ENCODE measurements around the gene TP73. TPM values are rescaled to one million over a fixed set of nuclear protein-coding genes. Genes with fewer than 3 reads are reported as not detected.

Gene TP73
- total RNA-seq, 2 experiments from 2014 or later, result not detected

DNA sequence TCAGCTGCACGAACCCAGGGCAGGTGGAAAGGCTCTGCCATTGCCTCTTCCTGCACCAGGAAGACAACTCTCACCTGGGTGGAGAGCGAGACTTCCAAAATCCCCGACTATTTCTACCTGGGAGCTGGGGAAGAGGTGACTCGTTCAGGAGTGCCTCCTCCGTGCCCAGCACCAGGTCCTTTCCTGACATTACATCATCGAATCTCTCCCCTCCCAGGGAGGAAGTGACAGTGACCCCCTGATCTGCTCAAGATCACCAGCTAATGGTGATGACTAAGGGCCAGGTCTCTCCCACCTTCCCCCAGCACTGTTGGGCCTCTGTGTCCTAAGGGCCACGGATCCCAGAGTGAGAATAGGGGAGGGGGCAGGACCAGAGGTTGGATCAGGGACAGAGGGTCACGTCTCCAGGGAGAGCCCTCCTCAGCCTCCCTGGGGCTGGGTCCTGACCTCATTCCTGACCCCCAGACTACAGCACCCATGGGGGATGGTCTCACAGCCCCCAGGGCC, 47.8 kb upstream of the TP73 start:
- Histone ChIP-seq H3K27ac (ENCODE audit: low read depth in 1 of 2, low read length in 2 of 2) (no peak overlapping the region), H3K36me3 (ENCODE audit: insufficient read depth, low read length) (no peaks in the 10 kb centered on the region), H3K4me1 (ENCODE audit: insufficient read depth, low read length) (peaks cover 6% of the 10 kb centered on the region), H3K4me3 (ENCODE audit: low read length) (no peak overlapping the region), H3K27me3 (ENCODE audit: control insufficient read depth in 1 of 2, insufficient read depth in 2 of 2, low read length in 2 of 2) (peaks cover 4 to 12% of the 10 kb centered on the region in 2 experiments), H3K9me3 (ENCODE audit: control insufficient read depth in 1 of 2, insufficient read depth in 1 of 2, low read length in 2 of 2) (peaks cover 0 to 13% of the 10 kb centered on the region in 2 experiments)
- TF ChIP-seq, protein P1, sequence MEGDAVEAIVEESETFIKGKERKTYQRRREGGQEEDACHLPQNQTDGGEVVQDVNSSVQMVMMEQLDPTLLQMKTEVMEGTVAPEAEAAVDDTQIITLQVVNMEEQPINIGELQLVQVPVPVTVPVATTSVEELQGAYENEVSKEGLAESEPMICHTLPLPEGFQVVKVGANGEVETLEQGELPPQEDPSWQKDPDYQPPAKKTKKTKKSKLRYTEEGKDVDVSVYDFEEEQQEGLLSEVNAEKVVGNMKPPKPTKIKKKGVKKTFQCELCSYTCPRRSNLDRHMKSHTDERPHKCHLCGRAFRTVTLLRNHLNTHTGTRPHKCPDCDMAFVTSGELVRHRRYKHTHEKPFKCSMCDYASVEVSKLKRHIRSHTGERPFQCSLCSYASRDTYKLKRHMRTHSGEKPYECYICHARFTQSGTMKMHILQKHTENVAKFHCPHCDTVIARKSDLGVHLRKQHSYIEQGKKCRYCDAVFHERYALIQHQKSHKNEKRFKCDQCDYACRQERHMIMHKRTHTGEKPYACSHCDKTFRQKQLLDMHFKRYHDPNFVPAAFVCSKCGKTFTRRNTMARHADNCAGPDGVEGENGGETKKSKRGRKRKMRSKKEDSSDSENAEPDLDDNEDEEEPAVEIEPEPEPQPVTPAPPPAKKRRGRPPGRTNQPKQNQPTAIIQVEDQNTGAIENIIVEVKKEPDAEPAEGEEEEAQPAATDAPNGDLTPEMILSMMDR (IDR thresholded peaks at IDR 0.05), result no peak
- Mint-ChIP-seq H3K9me3 (no peaks in the 10 kb centered on the region), H3K4me1 (ENCODE audit: low read depth) (no peaks in the 10 kb centered on the region), H3K27ac (no peak overlapping the region), H3K36me3 (ENCODE audit: low read depth) (no peaks in the 10 kb centered on the region), H3K27me3 (peaks cover 4% of the 10 kb centered on the region), H3K4me3 (no peak overlapping the region)
- ChIA-PET CTCF (no interaction called here), POLR2A (no interaction called here)
- ATAC-seq (ENCODE audit: poor library complexity), result no peak
- no peak for DNase-seq
- intact Hi-C loops (cut with DNase I, micrococcal nuclease), result no loop called here

DNA sequence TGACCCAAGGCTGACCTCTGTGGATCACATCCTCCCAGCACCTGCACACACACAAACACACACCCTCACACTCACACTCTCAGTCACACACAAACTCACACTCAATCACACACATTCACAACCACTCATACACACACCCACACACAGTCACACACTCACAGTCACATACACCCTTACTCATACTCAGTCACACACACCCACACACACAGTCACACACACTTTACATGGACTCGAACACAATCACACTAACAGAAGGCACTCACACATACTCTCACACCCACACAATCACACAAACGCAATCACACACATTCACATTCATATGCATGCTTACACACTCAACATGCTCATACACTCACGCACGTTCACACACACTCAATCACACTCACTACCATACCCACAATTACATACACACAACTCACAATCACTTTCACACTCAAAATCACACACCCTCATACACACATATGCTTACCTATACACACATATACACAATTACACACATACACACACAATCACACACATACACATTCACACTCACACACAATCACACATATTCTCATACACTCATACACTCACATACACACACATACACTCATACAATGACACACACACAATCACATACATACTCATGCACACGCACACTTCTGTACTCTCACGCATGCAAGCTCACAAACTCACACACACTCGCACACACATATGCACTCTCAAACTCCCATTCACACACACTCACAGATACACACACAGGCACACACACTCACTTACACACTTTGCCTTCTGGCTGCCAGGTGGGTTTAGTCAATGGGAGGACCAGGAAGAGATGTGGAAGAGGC, 47.1 kb upstream of the TP73 start:
- intact Hi-C loops (cut with DNase I, micrococcal nuclease), result no loop called here
- Histone ChIP-seq H3K9me3 (ENCODE audit: control insufficient read depth in 1 of 2, insufficient read depth in 1 of 2, low read length in 2 of 2) (peaks cover 0 to 20% of the 10 kb centered on the region in 2 experiments), H3K27ac (ENCODE audit: low read depth in 1 of 2, low read length in 2 of 2) (no peak overlapping the region), H3K27me3 (ENCODE audit: control insufficient read depth in 1 of 2, insufficient read depth in 2 of 2, low read length in 2 of 2) (peaks cover 10 to 18% of the 10 kb centered on the region in 2 experiments), H3K4me1 (ENCODE audit: insufficient read depth, low read length) (peaks cover 7% of the 10 kb centered on the region), H3K4me3 (ENCODE audit: low read length) (no peak overlapping the region), H3K36me3 (ENCODE audit: insufficient read depth, low read length) (no peaks in the 10 kb centered on the region)
- Mint-ChIP-seq H3K27me3 (peaks cover 5% of the 10 kb centered on the region), H3K36me3 (ENCODE audit: low read depth) (no peaks in the 10 kb centered on the region), H3K27ac (no peak overlapping the region), H3K9me3 (no peaks in the 10 kb centered on the region), H3K4me1 (ENCODE audit: low read depth) (no peaks in the 10 kb centered on the region), H3K4me3 (no peak overlapping the region)
- no peak for DNase-seq
- ATAC-seq (ENCODE audit: poor library complexity), result no peak
- TF ChIP-seq, protein P1 (IDR thresholded peaks at IDR 0.05), result no peak
- POLR2A ChIA-PET, result no interaction called here
- CTCF ChIA-PET, result no interaction called here

DNA sequence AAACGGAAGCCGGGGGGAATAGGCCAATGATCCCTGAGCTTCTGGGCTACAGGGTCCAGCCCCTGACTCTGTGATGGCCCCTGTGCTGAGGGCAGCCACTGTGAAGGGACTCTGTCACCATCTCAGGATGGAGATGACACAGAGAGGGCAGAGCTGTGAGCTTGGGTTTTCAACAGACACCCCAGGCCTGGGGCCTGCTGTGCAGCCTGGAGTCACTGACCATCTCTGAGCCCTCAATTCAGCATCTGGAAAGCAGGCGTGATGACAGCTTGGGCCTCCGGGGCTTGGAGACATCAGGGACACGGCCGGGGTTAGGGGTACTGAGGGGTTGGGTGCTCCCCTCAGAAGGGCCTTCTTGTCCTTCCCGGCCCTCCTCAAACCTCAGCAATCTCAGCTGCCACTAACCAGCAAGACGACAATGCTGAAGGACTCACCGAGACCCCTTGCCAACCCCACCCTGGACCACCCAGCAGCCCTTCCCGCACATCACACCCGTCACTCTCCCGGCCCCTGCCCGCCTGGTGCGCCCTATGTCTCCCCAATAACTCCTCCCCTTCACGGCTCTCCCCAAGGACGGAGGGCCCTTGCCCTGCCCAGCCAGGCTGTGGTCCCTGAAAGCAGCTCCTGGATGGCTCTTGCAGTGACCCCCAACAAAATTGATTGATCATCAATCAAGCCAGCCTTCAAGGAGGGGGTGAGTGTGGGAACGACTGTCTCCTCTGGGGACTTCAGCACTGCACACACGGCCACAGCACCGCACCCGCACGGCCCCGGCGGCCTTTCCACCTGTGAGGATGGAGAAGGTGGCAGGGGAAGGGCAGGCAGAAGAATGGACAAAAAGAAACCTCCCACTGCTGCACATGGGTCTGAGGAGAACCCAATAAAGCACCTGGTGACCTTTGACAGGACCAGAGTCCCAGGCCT, 45.3 kb upstream of the TP73 start:
- POLR2A ChIA-PET, result no interaction called here

More for the DNA sequence above, 45.3 kb upstream of the TP73 start:
- Mint-ChIP-seq H3K4me1 (ENCODE audit: low read depth) (peaks cover 12% of the 10 kb centered on the region), H3K27ac (no peak overlapping the region), H3K27me3 (peaks cover 15% of the 10 kb centered on the region), H3K4me3 (no peak overlapping the region), H3K9me3 (no peaks in the 10 kb centered on the region), H3K36me3 (ENCODE audit: low read depth) (no peaks in the 10 kb centered on the region)
- CTCF ChIA-PET, result no interaction called here
- H3K4me1 ChIP-seq (ENCODE audit: insufficient read depth, low read length), result peaks cover 22% of the 10 kb centered on the region
- intact Hi-C loops (cut with DNase I, micrococcal nuclease), result no loop called here
- H3K36me3 ChIP-seq (ENCODE audit: insufficient read depth, low read length), result no peaks in the 10 kb centered on the region
- H3K4me3 ChIP-seq (ENCODE audit: low read length), result no peak overlapping the region
- peaks cover 0 to 22% of the 10 kb centered on the region in 2 experiments for H3K9me3 ChIP-seq (ENCODE audit: control insufficient read depth in 1 of 2, insufficient read depth in 1 of 2, low read length in 2 of 2)
- peaks cover 14 to 25% of the 10 kb centered on the region in 2 experiments for H3K27me3 ChIP-seq (ENCODE audit: control insufficient read depth in 1 of 2, insufficient read depth in 2 of 2, low read length in 2 of 2)
- ATAC-seq (ENCODE audit: poor library complexity) (no peak), DNase-seq (no peak)
- TF ChIP-seq, protein P1 (IDR thresholded peaks at IDR 0.05), result no peak
- no peak overlapping the region for H3K27ac ChIP-seq (ENCODE audit: low read depth in 1 of 2, low read length in 2 of 2)
